Measurements from ENCODE around the gene CDH4. TPM values are rescaled to one million over a fixed set of nuclear protein-coding genes. Genes with fewer than 3 reads are reported as not detected.

CDH4 gene
- total and polyA plus RNA-seq, 4 experiments from 2014 or later: 0.39 to 1.1 (median 0.41) TPM; not detected in 1

- H3K27ac Mint-ChIP-seq: no peak overlapping the region
- Histone ChIP-seq H3K36me3 (ENCODE audit: insufficient read depth, low read length) (no peaks in the 10 kb centered on the region), H3K27ac (ENCODE audit: low read depth, low read length) (no peak overlapping the region), H3K4me3 (ENCODE audit: low read length in 2 of 2) (no peak overlapping the region), H3K4me1 (ENCODE audit: insufficient read depth, low read length) (no peaks in the 10 kb centered on the region), H3K9me3 (ENCODE audit: control insufficient read depth in 1 of 2, low read length in 2 of 2) (no peaks in the 10 kb centered on the region), H3K27me3 (ENCODE audit: insufficient read depth, low read length) (no peaks in the 10 kb centered on the region)
- intact Hi-C loops (cut with micrococcal nuclease): no loop called here
- CTCF ChIA-PET (ENCODE audit: partially characterized antibody): no interaction called here
- POLR2A ChIA-PET (ENCODE audit: partially characterized antibody): no interaction called here
- no peak for DNase-seq
- H3K4me3 Mint-ChIP-seq: no peak overlapping the region
- no peaks in the 10 kb centered on the region for H3K27me3 Mint-ChIP-seq
- no peaks in the 10 kb centered on the region for H3K36me3 Mint-ChIP-seq
- H3K9me3 Mint-ChIP-seq: peaks cover 0 to 4% (median 0%) of the 10 kb centered on the region in 8 donors
- no peaks in the 10 kb centered on the region for H3K4me1 Mint-ChIP-seq
Measured at GRCh38 chr20:61875996-61876395, 623.9 kb downstream of the CDH4 start.

DNA sequence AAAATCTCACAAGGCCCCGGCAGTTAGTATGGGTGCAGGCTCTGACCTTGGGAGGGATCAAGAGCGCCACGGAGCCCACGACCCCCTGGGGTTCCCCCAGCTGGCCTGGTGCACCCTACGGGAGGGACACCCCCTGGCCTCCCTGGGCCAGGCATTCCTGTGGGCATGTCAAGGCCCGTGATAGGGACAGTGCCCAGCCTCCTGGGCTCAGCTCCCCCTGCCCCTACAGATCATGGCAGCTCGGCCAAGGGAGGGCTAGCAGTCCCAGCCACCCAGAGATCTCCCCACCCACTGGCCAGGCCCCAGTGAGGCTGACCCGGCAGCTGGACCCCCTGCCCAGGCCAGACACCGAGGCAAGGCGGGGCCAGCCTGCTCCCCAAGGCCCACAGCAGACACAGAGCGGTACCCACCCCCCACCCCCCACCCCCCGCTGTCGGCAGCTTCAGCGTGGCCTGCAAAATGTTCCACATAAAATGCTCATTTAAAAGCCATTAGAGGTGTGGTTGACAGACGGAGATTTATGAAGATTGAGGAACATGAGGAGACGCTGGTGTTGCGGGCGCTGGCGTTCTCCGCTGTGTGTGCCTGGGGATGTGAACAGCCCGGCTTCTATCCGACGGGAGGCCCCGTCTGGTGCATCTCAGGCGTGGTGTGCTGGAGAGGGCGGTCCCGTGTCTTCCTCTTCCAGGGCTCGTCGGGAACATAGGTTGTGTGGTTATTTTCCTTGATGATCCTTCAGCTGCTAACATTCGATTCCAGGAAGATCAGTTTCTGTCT, 625.1 kb downstream of the CDH4 start:
- Histone ChIP-seq H3K4me3 (ENCODE audit: low read length in 2 of 2) (no peak overlapping the region), H3K36me3 (ENCODE audit: insufficient read depth, low read length) (no peaks in the 10 kb centered on the region), H3K4me1 (ENCODE audit: insufficient read depth, low read length) (no peaks in the 10 kb centered on the region), H3K9me3 (ENCODE audit: control insufficient read depth in 1 of 2, low read length in 2 of 2) (no peaks in the 10 kb centered on the region), H3K27me3 (ENCODE audit: insufficient read depth, low read length) (no peaks in the 10 kb centered on the region), H3K27ac (ENCODE audit: low read depth, low read length) (no peak overlapping the region)
- intact Hi-C loops (cut with micrococcal nuclease): no loop called here
- CTCF ChIA-PET (ENCODE audit: partially characterized antibody): no interaction called here
- DNase-seq: no peak
- peaks cover 0 to 1% of the 10 kb centered on the region in 2 donors for H3K27me3 Mint-ChIP-seq
- no peaks in the 10 kb centered on the region for H3K36me3 Mint-ChIP-seq
- no peaks in the 10 kb centered on the region for H3K4me1 Mint-ChIP-seq
- no peak overlapping the region for H3K4me3 Mint-ChIP-seq
- POLR2A ChIA-PET (ENCODE audit: partially characterized antibody): no interaction called here
- H3K27ac Mint-ChIP-seq: no peak overlapping the region
- H3K9me3 Mint-ChIP-seq: peaks cover 0 to 4% (median 0%) of the 10 kb centered on the region in 8 donors

- no peaks in the 10 kb centered on the region for H3K4me1 Mint-ChIP-seq
- intact Hi-C loops (cut with micrococcal nuclease): no loop called here
- Histone ChIP-seq H3K27ac (ENCODE audit: low read depth, low read length) (no peak overlapping the region), H3K9me3 (ENCODE audit: control insufficient read depth in 1 of 2, low read length in 2 of 2) (no peaks in the 10 kb centered on the region), H3K36me3 (ENCODE audit: insufficient read depth, low read length) (no peaks in the 10 kb centered on the region), H3K4me3 (ENCODE audit: low read length in 2 of 2) (no peak overlapping the region), H3K27me3 (ENCODE audit: insufficient read depth, low read length) (no peaks in the 10 kb centered on the region), H3K4me1 (ENCODE audit: insufficient read depth, low read length) (no peaks in the 10 kb centered on the region)
- no peak overlapping the region for H3K27ac Mint-ChIP-seq
- no peaks in the 10 kb centered on the region for H3K36me3 Mint-ChIP-seq
- no peak for DNase-seq
- ChIA-PET CTCF (ENCODE audit: partially characterized antibody) (no interaction called here), POLR2A (ENCODE audit: partially characterized antibody) (no interaction called here)
- H3K4me3 Mint-ChIP-seq: no peak overlapping the region
- peaks cover 1% of the 10 kb centered on the region in 2 donors for H3K27me3 Mint-ChIP-seq
- H3K9me3 Mint-ChIP-seq: peaks cover 0 to 4% (median 0%) of the 10 kb centered on the region in 8 donors
Measured at GRCh38 chr20:61877776-61878477, 625.9 kb downstream of the CDH4 start.

- Mint-ChIP-seq H3K9me3 (peaks cover 0 to 4% (median 0%) of the 10 kb centered on the region in 8 donors), H3K36me3 (no peaks in the 10 kb centered on the region), H3K27ac (no peak overlapping the region), H3K4me1 (no peaks in the 10 kb centered on the region), H3K4me3 (no peak overlapping the region), H3K27me3 (peaks cover 6% of the 10 kb centered on the region in 2 donors)
- no peaks in the 10 kb centered on the region for H3K27me3 ChIP-seq (ENCODE audit: insufficient read depth, low read length)
- H3K4me1 ChIP-seq (ENCODE audit: insufficient read depth, low read length): no peaks in the 10 kb centered on the region
- H3K27ac ChIP-seq (ENCODE audit: low read depth, low read length): no peak overlapping the region
- intact Hi-C loops (cut with micrococcal nuclease): no loop called here
- no peaks in the 10 kb centered on the region for H3K36me3 ChIP-seq (ENCODE audit: insufficient read depth, low read length)
- H3K4me3 ChIP-seq (ENCODE audit: low read length in 2 of 2): no peak overlapping the region
- no peaks in the 10 kb centered on the region for H3K9me3 ChIP-seq (ENCODE audit: control insufficient read depth in 1 of 2, low read length in 2 of 2)
- CTCF ChIA-PET (ENCODE audit: partially characterized antibody): no interaction called here
- POLR2A ChIA-PET (ENCODE audit: partially characterized antibody): no interaction called here
- DNase-seq: no peak
Measured at GRCh38 chr20:61878478-61879302, 626.6 kb downstream of the CDH4 start.

DNA sequence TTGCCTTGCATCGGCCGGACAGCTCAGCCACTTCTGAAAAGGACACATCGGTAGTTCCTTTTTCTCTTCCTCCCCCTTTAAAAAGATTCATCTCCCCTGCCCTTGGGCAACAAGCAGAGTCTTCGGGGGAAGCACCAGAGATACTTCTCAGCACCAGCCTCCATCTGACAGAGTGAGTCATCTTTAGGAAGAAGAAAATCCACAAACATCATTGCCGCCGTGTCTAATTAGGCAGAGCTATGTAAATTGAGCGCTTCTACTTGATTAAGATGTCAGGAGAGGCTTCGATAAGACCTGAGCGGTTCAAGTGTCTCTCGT, 627.2 kb downstream of the CDH4 start:
- Histone ChIP-seq H3K27ac (ENCODE audit: low read depth, low read length) (no peak overlapping the region), H3K4me1 (ENCODE audit: insufficient read depth, low read length) (no peaks in the 10 kb centered on the region), H3K36me3 (ENCODE audit: insufficient read depth, low read length) (no peaks in the 10 kb centered on the region), H3K9me3 (ENCODE audit: control insufficient read depth in 1 of 2, low read length in 2 of 2) (no peaks in the 10 kb centered on the region), H3K27me3 (ENCODE audit: insufficient read depth, low read length) (no peaks in the 10 kb centered on the region), H3K4me3 (ENCODE audit: low read length in 2 of 2) (no peak overlapping the region)
- no peak overlapping the region for H3K4me3 Mint-ChIP-seq
- H3K27ac Mint-ChIP-seq: no peak overlapping the region
- H3K36me3 Mint-ChIP-seq: no peaks in the 10 kb centered on the region
- CTCF ChIA-PET (ENCODE audit: partially characterized antibody): no interaction called here
- H3K4me1 Mint-ChIP-seq: no peaks in the 10 kb centered on the region
- peaks cover 0 to 4% (median 0%) of the 10 kb centered on the region in 8 donors for H3K9me3 Mint-ChIP-seq
- peaks cover 6% of the 10 kb centered on the region in 2 donors for H3K27me3 Mint-ChIP-seq
- no peak for DNase-seq
- POLR2A ChIA-PET (ENCODE audit: partially characterized antibody): no interaction called here
- intact Hi-C loops (cut with micrococcal nuclease): no loop called here

DNA sequence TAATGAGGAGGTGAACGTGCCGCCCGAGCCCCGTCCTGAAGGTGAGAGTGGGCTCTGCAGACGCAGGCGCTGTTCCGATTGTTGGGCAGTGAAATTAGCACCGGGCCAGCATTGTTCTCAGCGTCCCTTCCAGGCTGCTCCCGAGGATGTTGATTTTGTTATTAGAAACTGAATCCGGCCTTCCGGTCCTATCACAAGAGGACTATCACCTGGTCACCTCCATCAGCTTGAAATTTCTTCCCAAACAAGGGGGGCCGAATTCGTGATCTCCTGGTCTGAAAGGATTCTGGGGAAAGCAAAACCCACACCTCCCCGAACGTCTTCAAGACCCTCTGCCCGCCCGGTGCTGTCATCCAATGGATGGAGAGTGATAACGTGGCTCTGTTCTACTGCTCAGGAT, 627.6 kb downstream of the CDH4 start:
- H3K27ac Mint-ChIP-seq: no peak overlapping the region
- no peak for DNase-seq

GRCh38 chr20:61880706-61881105, 628.6 kb downstream of the CDH4 start:
- ChIA-PET POLR2A (ENCODE audit: partially characterized antibody) (no interaction called here), CTCF (ENCODE audit: partially characterized antibody) (no interaction called here)
- no peaks in the 10 kb centered on the region for H3K36me3 ChIP-seq (ENCODE audit: insufficient read depth, low read length)
- H3K36me3 Mint-ChIP-seq: no peaks in the 10 kb centered on the region
- H3K9me3 Mint-ChIP-seq: peaks cover 0 to 4% (median 0%) of the 10 kb centered on the region in 8 donors
- H3K27me3 Mint-ChIP-seq: peaks cover 7 to 11% of the 10 kb centered on the region in 2 donors
- DNase-seq: no peak
- no peaks in the 10 kb centered on the region for H3K9me3 ChIP-seq (ENCODE audit: control insufficient read depth in 1 of 2, low read length in 2 of 2)
- no peak overlapping the region for H3K4me3 ChIP-seq (ENCODE audit: low read length in 2 of 2)
- no peaks in the 10 kb centered on the region for H3K4me1 ChIP-seq (ENCODE audit: insufficient read depth, low read length)
- intact Hi-C loops (cut with micrococcal nuclease): no loop called here
- H3K4me3 Mint-ChIP-seq: no peak overlapping the region
- no peak overlapping the region for H3K27ac Mint-ChIP-seq
- no peaks in the 10 kb centered on the region for H3K27me3 ChIP-seq (ENCODE audit: insufficient read depth, low read length)
- H3K27ac ChIP-seq (ENCODE audit: low read depth, low read length): no peak overlapping the region
- H3K4me1 Mint-ChIP-seq: no peaks in the 10 kb centered on the region

More for the DNA sequence above, 627.6 kb downstream of the CDH4 start:
- peaks cover 6% of the 10 kb centered on the region in 2 donors for H3K27me3 Mint-ChIP-seq
- Histone ChIP-seq H3K27ac (ENCODE audit: low read depth, low read length) (no peak overlapping the region), H3K36me3 (ENCODE audit: insufficient read depth, low read length) (no peaks in the 10 kb centered on the region), H3K27me3 (ENCODE audit: insufficient read depth, low read length) (no peaks in the 10 kb centered on the region), H3K9me3 (ENCODE audit: control insufficient read depth in 1 of 2, low read length in 2 of 2) (no peaks in the 10 kb centered on the region), H3K4me1 (ENCODE audit: insufficient read depth, low read length) (no peaks in the 10 kb centered on the region), H3K4me3 (ENCODE audit: low read length in 2 of 2) (no peak overlapping the region)
- H3K9me3 Mint-ChIP-seq: peaks cover 0 to 4% (median 0%) of the 10 kb centered on the region in 8 donors
- ChIA-PET POLR2A (ENCODE audit: partially characterized antibody) (no interaction called here), CTCF (ENCODE audit: partially characterized antibody) (no interaction called here)
- intact Hi-C loops (cut with micrococcal nuclease): no loop called here
- peak overlapping the region in 1 of 8 donors; percentile 24 for H3K4me3 Mint-ChIP-seq
- no peaks in the 10 kb centered on the region for H3K4me1 Mint-ChIP-seq
- H3K36me3 Mint-ChIP-seq: no peaks in the 10 kb centered on the region
